OCI-M1 (cell line): ENCODE results near the gene CCDC201.
A peak's percentile ranks its signal among the peaks of the same experiment; 100 is the strongest.
"Not testable (repeated sequence)": the region's sequence is repeated elsewhere in the genome, so short reads cannot be mapped to it uniquely, and the experiment has no call there.

ENCODE experiments used
- DNase-seq: peaks from one replicate; lab custom pipeline; 2025; lab: John Stamatoyannopoulos, UW

The CCDC201 gene

DNA sequence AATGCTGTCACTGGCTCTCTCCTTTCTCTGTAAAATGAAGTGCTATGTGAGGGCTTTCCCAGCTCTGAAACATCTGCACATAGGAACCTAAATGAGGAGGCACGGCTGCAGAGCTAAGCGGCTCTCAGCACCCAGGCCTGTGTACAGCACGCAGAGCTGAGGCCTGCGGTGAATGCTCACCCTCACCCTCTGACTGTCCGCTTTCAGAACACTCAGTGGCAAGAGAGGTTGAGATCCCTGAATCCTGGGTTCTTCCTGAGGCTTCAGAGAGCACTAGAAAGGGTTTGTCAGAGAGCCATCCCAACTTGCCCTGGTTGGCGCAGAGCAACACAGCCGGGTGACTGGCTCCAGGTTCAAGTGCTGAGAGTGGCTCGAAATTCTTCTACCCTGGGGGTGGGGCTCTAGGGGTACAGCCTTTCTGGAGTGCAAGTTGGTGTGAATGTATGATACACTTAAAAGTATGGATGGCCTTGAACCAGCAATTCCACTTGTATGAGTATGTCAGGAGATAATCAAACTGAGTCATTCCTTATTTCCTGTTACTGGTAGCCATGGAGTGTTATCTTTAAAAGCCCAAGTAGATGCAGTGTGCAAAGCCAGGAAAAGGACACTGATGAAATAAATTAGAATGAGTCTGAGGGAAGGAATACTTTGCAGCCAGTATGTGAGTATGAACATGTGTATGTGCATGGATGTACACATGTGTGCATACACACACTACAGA is 1.7 kb upstream of the CCDC201 start:
- DNase-seq = no peak

GRCh38 chr7:45873355-45873754 is 473 bp upstream of the CCDC201 start:
- DNase-seq = no peak

DNA sequence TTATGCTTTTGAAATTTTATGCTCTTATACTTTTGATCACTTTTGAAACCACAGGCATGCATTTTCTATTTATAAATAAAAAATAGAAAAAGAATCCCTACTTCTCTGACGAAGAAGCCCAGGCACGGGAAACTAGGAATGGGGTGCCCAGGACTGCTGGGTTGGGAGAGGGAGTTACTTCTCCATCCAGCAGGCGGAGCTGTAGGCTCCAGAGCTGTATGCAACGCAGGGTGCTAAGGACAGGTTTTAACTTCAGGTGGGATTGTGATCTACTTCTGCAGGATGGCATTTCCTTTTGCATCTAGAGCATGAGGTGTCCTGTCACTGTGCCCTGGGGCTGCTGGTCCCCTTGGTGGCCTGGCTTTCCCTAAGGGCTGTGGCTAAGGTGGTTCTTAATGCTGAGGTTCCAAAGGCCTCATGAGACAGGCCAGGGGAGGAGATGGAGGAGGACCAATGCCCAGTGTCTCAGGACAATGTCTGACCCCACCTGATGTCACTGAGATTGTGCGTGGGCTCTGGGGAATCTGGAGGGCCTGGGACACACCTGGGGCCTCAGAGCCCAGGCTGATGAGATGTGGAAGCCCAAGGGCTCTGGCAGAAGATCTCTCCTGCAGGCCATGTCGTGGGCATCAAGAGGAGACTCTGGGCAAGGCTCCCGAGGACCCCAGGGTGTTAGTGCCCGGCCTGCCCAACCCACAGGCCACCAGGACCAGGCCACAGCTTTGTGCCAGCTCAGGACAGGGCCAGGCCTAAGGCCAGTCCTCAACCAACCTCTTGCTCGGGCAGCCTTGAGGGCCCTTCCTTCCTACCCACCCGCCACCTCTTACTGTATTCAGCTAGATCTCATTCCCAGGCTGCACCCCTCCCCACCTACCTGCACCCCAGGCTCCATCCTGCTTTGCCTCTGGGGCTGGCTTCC is 507 bp downstream of the CCDC201 start:
- DNase-seq = peak; percentile 14

- no peak for DNase-seq
These were observed 3.5 kb downstream of the CCDC201 start for GRCh38 chr7:45869426-45869825.

- DNase-seq = no peak
These were observed 5.4 kb downstream of the CCDC201 start for GRCh38 chr7:45867471-45867870.

GRCh38 chr7:45865594-45866410 is 7.1 kb downstream of the CCDC201 start:
- no peak for DNase-seq

DNA sequence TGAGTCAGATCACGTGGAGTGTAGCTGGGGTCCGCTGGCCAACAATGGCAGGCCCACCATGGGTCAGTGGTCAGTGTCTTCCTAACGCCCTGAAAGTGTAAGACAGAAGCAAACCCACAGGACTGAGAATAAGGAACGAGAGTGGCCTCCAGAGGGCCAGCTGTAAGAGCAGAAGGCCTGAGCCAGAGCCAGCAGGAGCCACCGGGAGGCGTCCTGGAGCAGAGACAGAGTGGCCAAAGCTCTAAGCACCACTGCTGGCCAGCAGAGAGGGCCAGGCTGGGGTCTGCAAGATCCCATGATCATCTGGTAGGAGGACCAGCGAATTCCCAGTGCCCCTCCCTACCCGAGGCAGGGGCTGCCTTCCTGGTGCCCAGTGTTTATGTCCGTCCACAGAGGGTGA is 9.2 kb downstream of the CCDC201 start:
- peak; percentile 1 for DNase-seq

DNA sequence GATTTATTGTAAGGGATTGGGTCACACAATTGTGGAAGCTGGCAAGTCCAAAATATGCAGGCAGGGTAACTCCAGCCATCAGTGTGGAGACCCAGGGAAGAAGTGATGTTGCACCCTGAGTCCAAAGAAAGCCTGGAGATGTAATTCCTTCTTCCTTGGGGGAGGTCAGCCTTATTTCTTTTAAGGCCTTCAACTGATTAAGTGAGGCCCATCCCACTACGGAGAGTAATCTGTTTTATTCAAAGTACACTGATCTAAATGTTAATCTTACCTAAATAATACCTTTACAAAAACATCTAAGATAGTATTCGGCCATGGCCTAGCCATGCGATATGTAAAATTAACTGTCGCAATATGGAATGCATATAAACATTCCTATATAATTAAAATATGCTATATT is 16.0 kb downstream of the CCDC201 start:
- not testable (repeated sequence) for DNase-seq

- DNase-seq = not testable (repeated sequence)
These were observed 17.2 kb downstream of the CCDC201 start for GRCh38 chr7:45855680-45856079.

GRCh38 chr7:45853491-45853890 is 19.4 kb downstream of the CCDC201 start:
- not testable (repeated sequence) for DNase-seq

DNA sequence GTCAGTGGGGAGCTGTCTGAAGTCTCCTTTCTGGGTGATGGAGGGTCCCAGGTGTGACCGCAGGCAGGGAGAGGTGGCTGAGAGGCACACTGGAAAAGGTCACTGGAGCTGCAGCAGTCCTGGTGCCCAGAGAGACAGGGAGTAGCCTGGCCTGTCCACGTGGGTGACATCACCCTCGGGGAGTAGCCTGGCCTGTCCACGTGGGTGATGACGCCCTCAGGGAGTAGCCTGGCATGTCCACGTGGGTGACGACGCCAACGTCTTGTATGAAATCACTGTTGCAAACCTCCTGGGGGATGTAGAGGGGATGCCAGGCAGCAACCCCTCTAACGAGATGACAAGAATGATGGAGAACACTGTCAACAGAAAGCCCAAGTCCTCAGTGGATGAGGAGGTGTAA is 19.9 kb downstream of the CCDC201 start:
- not testable (repeated sequence) for DNase-seq

DNA sequence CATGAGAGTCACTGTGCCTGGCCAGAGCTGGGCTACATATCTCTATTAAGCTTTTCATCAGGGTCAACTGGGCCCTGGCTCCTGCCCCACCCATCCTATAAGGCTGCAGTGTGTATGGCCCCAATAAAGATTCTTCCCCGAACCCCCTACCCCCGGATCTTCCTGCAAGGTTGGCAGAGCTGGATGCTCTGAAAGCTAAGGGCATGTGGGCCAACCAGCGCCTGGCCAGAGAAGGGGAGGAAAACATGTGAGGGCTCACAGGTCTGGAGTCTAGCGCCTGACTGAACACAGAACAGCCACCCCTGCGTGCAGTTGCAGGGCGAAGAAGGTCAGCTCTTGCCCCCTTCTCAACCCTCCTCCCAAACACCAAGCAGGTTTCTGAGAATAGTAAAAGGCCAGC is 24.1 kb downstream of the CCDC201 start:
- DNase-seq = not testable (repeated sequence)

GRCh38 chr7:45846536-45846935 is 26.3 kb downstream of the CCDC201 start:
- peak; percentile 25 for DNase-seq

DNA sequence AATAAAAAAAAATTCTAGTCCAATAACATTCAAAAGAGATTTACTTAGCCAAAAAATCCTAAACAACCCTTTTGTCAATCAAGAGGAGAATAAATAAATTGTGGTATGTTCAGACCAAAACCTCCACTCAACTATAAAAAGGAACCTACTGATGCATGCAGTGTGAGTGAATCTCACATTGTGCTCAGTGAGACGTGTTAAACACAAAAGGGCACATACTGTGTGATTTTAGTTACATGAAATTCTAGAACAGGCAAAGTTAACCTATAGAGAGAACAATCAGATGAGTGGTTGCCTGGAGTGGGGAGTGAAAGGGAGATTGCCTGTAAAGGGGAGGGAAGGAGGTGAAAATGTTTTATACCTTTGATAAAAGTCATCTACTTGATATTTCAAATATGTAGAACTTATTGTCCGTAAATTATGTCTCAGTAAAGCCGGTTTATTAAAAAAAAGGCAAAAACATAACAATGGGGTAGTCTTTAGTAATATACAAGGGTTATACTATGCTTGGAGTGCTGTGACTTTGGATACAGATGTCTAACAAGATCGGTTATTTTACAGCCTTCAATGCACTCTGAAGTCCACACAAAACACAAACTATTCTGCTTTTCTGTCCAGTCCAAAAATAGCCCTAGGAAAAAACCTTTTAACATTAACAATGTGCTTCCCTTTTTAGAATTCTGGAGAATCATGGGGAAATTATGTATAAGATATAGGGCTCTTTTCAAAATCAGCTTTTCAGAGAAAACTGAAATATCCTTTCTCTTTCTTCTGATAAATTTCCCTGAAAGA is 30.8 kb downstream of the CCDC201 start:
- not testable (repeated sequence) for DNase-seq

DNA sequence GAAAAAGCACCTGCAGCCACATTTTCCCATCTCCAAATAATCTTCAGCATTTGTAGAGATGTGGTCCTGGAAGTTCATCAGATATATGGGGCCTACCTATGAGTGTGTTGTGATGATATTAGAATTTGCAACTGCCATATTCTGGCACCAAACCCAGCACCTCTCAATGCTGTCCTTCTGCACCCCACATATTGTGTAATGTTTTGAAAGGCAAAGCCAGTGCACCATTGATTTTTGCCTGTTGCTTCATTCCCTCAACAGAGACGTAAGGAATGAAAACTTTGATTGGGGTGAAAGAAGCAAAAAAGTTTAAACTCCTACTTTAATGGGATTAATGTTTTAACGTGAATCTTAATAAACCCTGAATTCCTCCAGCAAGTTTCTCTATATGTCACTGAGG is 34.0 kb downstream of the CCDC201 start:
- not testable (repeated sequence) for DNase-seq

DNA sequence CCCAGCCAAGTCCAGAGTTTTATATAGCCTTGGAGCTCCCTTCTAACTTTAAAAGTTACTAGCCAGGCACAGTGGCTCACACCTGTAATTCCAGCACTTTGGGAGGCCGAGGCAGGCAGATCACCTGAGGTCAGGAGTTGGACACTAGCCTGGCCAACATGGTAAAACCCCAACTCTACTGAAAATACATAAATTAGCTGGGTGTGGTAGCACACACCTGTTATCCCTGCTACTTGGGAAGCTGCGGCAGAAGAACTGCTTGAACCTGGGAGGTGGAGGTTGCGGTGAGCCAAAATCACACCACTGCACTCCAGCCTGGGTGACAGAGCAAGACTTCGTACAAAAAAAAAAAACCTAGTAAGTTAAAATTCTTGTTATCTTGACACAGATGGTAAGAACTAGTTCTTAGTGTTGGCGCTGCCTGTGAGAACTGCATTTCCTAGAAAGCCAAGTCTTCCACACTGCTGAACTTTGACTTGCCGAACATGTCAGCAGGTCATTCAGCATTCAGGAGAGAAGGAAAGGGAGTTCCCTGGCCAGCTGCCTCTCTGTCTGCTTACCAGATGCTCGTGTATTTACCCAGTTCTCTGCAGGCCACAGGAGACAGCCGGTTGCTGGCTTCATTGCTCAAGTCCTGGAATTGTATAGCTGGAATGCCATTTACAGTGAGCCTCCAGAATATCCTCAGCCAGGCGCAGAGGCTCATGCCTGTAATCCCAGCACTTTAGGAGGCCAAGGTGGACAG is 40.3 kb downstream of the CCDC201 start:
- not testable (repeated sequence) for DNase-seq

DNA sequence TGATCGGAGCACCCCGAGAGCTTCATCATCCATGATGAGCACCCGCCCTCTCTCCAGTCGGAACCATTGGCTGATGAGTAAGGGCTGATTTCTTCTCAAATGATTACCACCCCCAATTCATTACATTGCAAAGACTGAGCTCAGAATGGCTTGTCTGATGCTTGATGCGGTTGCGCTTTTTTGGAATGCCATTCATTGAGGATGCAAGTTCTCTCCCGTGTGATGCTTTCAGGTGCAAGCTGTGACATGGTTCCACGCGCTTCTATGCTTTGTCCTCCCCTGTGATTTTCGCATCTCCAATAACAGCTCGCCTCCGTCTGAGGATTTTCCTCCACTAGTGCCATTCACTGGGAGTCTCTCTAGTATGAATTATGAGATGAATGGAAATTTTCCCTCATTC is 43.0 kb downstream of the CCDC201 start:
- DNase-seq = not testable (repeated sequence)

GRCh38 chr7:45827731-45828130 is 45.2 kb downstream of the CCDC201 start:
- not testable (repeated sequence) for DNase-seq

GRCh38 chr7:45826550-45826949 is 46.3 kb downstream of the CCDC201 start:
- not testable (repeated sequence) for DNase-seq

GRCh38 chr7:45818763-45819162 is 54.1 kb downstream of the CCDC201 start:
- not testable (repeated sequence) for DNase-seq

- not testable (repeated sequence) for DNase-seq
These were observed 55.0 kb downstream of the CCDC201 start for GRCh38 chr7:45817913-45818312.
